ENCODE results near the gene BRF1.

DNA sequence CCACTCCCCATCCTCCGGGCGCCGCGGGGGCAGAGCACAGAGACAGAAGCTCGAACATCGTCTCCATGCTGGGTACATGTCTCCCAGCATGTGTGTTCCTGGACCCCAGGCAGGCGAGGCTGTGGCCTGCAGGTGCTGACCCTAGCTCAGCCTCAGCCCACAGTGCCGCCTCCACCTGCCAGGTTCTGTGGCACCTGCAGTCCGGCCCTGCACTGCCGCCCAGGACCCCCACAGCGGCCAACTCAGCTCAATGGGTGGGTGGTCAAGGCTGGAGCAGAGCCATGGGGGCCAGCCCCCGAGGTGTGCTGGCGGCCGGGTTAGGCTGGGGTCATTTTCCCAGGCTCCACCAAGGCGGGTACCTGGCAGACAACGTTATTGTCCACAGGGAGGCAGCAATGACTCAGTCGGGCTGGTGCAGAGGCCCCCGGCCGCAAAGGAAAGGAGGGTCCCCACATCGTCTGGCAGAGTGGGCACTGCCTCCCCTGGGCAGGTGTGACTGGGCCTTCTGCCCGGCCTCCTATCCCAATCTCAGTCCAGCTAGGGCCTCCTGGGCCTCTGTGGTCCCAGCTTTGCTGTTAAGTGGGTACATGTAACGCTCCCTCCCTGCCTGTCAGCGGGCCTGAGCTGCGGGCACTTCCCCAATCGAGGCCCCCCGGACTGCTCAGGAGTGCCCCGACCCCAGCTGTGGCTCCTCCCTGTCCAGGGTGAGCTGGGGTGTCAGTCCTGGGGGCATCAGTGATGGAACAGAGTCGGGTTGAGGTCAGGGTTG is 99.5 kb downstream of the BRF1 start:
- TF ChIP-seq, protein P1, sequence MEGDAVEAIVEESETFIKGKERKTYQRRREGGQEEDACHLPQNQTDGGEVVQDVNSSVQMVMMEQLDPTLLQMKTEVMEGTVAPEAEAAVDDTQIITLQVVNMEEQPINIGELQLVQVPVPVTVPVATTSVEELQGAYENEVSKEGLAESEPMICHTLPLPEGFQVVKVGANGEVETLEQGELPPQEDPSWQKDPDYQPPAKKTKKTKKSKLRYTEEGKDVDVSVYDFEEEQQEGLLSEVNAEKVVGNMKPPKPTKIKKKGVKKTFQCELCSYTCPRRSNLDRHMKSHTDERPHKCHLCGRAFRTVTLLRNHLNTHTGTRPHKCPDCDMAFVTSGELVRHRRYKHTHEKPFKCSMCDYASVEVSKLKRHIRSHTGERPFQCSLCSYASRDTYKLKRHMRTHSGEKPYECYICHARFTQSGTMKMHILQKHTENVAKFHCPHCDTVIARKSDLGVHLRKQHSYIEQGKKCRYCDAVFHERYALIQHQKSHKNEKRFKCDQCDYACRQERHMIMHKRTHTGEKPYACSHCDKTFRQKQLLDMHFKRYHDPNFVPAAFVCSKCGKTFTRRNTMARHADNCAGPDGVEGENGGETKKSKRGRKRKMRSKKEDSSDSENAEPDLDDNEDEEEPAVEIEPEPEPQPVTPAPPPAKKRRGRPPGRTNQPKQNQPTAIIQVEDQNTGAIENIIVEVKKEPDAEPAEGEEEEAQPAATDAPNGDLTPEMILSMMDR (IDR thresholded peaks at IDR 0.05): no peak
- TF ChIP-seq POLR2A (IDR thresholded peaks at IDR 0.05): no peak

All from esophagus squamous epithelium (tissue), 4 donors.